ENCODE data around the gene ZNF597.
"Not testable (repeated sequence)": the region's sequence is repeated elsewhere in the genome, so short reads cannot be mapped to it uniquely, and the experiment has no call there.

The ZNF597 gene

DNA sequence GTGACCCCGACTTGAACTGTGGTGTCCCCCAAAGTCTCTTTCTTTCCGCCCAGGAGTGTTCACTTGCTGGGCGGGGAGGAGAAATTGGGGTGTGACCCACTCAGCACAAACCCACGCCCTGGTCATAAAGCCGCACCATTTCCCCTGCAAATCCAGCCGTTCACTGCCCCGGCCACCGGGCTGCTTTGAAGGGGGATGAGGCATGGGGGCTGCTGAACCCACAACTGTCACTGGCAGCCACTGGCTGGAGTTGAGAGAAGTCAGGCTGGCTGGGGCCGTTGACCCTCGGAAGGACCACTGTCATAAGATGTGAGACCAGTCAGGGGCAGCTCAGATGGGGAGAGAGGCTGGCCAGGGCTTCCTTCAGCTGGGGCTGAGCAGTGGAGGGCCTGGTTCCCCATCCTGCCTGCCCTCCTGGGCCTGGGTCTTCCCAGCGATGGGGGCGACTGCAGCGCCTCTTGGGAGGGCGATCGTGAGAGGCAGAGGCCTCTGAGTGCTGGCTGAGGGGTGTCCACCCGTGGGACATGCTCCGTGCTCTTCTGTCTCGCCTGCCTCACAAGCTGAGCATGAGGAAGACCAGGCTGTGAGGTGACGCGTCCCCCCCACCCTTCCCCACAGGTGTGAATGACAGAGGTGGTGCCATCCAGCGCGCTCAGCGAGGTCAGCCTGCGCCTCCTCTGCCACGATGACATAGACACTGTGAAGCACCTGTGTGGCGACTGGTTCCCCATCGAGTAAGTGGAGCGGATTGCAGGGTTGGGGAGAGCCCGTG lies 32.5 kb upstream of the ZNF597 start:
- no peak for DNase-seq (ENCODE audit: low spot score)

DNA sequence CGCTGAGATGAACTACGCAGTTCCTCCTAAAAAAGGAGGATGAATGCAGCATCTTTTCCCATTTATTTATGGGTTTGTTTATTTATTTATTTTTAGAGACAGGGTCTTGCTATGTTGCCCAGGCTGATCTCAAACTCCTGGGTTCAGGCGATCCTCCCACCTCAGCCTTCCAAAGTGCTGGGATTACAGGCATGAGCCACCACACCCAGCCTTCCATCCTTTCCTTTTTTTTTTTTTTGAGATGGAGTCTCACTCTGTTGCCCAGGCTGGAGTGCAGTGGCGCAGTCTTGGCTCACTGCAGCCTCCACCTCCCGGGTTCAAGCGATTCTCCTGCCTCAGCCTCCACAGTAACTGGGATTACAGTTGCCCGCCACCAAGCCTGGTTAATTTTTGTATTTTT lies 31.6 kb upstream of the ZNF597 start:
- not testable (repeated sequence) for DNase-seq (ENCODE audit: low spot score)

DNA sequence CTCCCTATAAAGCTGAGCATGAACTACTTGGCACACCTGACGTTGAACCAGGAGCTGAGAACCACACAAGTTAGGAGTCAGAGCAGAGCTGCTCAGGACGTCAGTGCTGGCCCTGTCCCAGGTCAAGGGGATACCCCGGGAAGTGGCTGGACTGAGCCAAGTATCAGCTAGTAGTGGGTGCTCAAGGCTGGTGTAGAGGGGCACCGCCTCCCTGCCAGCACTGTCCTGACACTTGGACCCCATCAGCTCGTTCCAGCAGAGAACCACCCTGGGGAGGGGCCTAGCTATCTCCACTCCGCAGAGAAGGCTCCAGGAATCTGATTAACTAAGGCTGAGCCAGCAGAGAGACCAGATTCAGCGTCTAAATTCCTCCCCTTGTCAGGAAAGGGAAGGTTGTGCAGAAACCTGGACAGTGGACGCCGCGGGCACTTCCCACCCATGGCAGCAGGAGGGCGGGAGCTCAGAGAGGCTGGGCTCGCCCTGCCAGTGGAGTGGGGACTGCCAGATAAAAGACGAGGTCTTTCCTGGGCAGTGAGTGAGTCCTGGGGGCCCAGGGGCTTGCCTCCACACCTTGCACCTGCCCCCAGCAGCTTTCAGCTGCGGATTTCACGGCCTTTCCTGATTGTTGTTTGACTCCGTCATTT lies 31.0 kb upstream of the ZNF597 start:
- DNase-seq (ENCODE audit: low spot score): no peak

DNA sequence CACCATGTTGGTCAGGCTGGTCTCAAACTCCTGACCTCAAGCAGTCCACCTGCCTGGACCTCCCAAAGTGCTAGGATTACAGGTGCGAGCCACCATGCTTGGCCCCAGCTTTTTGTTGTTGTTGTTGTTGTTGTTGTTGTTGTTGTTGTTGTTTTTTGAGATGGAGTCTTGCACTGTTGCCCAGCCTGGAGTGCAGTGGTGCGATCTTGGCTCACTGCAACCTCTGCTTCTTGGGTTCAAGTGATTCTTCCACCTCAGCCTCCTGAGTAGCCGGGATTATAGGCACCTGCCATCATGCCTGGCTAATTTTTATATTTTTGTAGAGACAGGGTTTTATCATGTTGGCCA lies 30.3 kb upstream of the ZNF597 start:
- DNase-seq (ENCODE audit: low spot score): not testable (repeated sequence)

DNA sequence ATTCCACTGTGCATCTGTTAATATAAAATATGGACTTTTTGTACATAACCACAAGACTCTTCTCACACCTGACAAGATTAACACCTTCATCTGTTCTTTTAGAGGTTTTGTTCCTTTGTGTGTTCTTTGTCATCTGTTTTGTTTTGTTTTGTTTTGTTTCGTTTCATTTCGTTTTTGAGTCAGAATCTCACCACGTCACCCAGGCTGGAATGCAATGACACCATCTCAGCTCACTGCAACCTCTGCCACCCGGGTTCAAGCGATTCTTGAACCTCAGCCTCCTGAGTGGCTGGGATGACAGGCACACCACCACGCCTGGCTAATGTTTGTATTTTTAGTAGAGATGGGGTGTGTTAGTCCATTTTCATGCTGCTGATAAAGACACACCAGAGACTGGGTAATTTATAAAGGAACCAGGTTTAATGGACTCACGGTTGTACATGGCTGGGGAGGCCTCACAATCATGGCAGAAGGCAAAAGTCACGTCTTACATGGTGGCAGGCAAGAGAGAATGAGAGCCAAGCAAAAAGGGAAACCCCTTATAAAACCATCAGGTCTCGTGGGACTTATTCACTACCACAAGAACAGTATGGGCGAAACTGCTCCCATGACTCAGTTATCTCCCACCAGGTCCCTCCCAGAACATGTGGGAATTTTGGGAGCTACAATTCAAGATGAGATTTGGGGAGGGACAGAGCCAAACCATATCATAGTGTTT lies 29.7 kb upstream of the ZNF597 start:
- no peak for DNase-seq (ENCODE audit: low spot score)

DNA sequence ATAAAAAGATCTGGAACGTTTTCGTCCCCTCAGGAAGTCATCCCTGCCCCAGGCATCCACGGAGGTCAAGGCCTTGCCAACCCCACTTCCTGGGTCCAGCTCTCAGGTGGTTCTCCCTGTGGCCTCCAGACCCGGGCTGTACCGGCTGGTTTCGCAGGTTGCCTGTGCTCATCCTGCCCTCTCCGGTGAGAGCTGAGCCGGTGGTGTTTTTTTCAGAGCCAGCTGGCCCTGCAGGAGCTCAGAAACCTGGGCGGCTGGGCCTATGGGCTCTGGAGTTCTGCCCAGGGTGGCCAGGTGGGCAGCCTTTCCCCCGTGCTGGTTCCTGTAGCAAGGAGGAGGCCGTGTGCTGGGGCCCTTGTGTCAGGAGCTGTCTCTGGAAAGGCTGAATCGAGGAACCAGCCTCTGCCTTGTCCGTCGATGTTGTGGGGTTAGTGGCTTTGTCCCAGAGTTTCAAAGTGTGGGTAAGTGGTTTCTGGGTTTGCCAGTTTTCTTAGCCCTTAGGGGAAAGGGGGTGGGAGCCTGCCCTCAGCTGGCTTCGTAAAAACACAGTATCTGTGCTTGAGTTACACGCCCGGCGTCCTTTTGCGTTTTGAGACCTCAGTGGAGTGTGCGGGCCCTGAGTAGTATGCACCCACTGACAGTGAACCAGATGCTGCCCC lies 28.3 kb upstream of the ZNF597 start:
- no peak for DNase-seq (ENCODE audit: low spot score)

DNA sequence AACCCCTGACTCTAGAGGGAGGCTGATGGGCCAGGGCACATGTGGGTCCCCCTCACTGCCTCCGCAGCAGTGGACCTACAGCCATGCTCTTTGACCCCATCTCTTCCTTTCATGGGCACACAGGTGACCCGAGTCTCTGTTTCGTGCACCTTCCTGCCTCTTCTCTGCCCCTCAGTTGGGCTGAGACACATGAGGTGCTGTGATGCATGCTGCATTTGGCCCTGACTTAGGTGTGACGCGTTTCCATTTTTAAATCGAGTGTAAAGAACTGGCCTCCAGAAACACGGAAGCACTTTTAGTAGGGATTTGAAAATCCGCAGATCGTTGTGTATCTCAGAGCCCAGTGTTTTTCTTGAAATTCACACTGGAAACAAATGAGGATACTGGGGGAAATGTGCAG lies 27.4 kb upstream of the ZNF597 start:
- no peak for DNase-seq (ENCODE audit: low spot score)

DNA sequence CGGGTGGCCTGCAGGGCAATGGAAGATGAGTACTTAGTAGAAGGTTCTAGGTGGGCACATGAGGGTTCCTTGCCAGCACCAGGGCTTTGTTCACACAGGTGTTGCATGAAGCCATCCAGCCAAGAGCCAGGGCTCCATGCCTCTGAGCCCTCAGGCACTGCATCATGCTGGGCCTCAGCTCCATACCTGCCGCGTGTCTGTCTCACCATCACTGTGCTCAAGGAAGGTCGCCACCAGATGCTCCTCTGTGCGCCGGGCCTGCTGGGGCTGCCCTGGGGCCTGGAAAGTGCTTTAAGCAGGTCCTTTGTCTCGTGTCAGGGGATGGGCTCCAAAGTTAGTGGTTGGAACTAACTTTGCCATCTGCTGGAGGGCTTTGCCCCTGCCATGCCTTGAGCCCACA lies 26.4 kb upstream of the ZNF597 start:
- no peak for DNase-seq (ENCODE audit: low spot score)

DNA sequence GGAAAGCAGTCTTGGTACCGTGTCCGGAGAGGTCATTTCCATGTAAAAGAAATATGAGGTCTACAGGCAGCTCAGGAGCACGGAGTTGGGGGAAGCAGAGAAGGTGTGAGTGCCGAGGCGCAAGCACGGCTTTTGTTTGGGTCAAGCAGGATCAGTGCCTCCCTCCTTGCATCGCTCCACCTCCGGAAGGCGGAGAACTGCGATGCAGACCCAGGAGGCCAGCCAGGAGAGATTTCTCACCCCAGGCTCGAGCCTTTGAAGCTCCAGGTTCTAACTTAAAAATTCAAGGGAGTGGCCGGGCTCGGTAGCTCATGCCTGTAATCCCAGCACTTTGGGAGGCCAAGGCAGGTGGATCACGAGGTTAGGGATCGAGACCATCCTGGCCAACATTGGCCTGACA lies 25.2 kb upstream of the ZNF597 start:
- no peak for DNase-seq (ENCODE audit: low spot score)

DNA sequence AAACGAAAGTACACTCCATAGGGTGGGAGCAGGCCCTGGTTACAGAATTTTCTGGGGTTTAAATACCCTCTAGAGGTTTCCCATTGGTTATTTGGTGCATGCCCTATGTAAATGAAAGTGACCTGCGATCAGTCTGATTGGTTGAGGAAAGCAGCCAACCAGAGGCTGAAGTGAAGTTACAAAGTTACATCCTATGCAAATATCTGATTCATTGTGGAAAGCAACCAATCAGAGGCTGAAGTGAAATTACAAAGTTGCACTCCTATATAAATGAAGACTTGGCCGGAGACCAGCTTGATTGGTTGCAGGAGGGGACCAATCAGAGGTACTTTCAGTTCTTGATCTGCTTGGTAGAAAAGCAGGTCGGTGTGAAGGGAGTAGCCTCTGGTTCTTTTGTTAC lies 24.6 kb upstream of the ZNF597 start:
- DNase-seq (ENCODE audit: low spot score): no peak

DNA sequence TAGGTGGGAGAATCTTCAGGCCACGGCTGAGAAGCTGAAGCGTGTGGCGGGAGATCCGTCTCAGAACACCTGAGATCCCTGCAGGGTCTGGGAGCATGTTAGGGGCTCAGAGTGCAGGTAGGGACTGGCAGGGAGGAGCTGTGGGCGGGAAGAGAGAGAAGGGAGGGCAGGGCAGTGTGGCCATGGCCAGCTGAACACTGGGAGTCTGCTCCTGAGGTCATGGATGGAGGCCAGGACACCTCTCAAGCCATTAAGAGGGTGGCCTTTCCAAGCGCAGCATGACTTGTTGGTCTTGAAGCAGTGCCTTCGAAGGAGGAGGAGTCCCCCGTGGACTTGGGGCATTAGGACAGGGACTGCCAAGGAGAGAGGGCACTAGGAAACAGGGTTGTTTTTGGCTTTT lies 23.9 kb upstream of the ZNF597 start:
- no peak for DNase-seq (ENCODE audit: low spot score)

DNA sequence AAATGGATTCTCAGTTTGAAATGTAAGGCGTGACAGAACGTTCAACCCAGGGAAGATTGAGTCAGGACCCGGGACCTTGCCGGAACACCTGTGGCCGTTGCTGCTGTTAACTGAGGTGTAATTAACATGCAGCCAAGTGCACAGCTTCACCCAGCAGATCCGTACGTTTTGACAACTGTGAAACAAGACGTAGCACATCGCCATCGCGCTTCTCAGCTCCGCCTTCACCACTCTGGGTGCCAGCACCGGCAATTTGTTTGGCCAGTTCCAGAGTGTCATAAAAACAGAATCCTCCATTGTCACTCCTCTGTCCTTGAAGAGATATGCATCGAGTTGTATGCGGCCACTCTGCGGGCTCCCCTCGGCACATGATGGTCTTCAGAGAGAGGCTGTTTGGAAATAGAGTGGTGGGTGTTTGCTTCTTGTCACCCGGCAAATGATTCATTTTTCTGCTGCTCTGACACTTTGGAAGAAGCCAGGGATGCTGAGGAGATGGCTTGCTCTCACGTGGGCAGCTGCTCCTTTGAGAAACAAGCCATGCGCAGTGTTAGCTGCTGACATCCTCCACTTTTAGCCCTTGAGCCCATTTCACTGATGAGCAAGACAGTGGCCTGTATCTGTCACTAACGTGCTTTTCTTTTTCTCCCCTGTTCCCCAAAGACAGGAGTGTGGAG lies 22.7 kb upstream of the ZNF597 start:
- no peak for DNase-seq (ENCODE audit: low spot score)

DNA sequence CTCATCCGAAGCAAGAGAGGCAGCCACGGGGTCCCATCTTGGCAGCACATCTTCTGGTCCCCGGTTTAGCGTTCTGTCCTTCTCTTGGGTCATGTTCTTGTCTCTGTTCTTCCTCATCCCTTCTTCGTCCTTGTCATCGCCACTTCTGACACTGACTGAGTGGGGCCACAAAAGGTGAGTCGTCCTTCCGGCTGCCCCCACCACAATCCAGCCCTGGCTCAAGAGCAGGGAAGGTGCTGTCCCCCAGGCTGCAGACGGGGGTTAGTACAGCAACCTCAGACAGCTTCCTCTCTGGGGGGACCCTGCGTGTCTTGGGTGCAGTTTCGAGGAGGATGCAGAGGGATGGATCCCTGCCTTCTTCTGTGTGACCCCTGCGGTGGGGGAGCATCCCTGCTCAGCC lies 22.0 kb upstream of the ZNF597 start:
- DNase-seq (ENCODE audit: low spot score): no peak

DNA sequence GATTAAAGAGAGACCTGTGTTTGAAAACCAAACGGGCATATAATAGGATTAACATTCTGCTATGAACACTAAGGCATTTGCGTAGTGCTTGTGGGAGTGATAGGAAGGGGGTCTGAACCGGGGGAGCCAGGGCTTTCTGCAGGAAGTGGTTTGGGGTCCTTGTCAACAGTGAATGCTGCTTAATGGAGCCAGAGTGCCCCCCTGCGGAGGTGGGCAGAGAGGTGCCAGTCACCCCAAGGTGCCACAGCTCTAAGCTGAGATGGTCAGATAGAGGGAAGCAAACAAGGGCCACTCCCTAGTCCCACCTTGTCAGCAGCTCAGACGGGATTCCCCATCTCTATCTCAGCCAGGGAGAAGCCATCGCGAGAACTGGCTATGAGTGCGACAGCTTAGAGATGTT lies 17.8 kb upstream of the ZNF597 start:
- no peak for DNase-seq (ENCODE audit: low spot score)

DNA sequence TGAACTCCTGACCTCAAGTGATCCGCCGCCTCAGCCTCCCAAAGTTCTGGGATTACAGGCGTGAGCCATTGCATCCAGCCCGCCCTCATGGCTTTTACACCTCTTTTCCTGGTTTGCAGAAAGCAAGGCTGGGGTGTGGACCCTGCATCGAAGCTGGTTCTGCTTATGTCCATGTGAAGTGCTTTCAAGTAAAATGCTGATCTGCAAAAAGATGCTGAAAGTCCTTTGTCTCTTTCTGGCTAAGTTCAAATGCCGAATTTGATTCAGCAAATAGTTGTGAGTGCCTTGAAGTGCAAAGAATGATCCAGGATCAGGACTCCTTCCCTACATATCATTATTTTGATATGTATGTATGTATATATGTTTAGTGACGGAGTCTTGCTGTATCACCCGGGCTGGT lies 17.3 kb upstream of the ZNF597 start:
- no peak for DNase-seq (ENCODE audit: low spot score)

DNA sequence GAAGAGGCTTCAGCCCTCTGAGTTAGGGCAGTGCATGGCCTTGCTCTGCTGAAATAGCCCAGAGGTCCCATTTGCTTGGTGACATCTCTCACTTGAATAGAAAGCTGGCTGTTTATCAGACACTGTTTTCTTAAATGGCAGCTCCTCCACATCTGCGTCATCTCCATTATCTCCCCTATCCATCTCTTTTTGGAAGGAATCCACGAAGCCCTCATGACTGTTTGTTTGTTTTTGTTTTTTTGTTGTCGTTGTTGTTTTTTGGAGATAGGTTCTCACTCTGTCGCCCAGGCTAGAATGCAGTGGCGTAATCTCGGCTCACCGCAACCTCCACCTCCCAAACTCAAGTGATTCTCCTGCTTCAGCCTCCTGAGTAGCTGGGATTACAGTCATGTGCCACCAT lies 16.8 kb upstream of the ZNF597 start:
- DNase-seq (ENCODE audit: low spot score): no peak

DNA sequence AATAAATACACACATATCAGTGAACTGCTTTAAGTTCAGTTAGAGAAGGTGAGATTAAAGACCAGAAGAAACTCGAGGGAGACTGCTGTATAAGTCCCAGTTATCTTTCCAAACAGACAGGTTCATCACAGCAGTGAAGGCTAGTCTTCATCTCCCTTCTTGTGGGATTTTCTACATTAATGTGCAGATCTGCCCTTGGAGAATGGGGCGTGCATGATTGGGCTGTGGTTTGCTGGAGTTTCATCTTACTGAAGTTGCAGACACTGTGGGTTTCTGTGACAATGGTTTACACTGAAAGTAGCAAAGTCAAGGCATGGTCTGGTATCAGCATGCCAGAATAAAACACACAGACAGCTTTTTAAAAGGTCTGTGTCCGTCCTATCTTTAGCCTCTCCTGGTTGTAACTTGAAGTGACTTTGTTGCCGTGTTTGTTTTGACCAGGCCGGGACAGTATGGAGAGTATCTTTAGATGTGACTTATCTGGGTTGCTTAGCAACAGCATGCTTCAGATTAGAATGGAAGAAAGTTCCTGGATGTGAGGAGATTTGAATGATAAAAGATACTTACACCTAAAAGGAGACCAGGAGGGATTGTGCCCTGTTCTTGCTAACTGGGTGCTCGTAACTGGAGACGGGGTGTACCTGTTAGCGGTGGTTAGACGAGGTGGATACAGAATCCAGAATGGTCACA lies 16.2 kb upstream of the ZNF597 start:
- DNase-seq (ENCODE audit: low spot score): no peak

DNA sequence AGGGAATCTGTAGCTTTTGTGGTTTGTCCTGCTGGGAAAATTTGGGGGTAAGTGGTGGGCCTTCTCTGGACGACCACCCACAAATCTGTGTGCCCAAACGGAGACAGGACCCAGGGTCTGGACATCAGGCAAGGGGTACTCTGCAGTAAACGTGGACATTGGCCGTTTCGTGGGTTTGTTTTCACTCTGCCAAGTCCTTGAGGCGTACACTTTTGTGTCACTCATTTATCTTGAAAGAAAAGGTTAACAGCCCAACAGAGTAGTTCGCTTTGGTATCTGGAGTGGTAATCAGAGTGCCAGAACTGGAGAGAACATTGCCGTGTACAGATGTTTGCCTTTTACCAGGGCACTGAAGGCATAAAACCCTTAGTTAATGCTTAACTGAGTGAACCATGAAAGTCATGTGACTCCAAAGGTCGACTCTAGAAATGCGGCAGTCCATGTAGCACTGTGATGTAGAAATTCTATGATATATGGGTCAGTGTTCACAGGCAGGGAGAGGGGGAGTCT lies 15.6 kb upstream of the ZNF597 start:
- no peak for DNase-seq (ENCODE audit: low spot score)

DNA sequence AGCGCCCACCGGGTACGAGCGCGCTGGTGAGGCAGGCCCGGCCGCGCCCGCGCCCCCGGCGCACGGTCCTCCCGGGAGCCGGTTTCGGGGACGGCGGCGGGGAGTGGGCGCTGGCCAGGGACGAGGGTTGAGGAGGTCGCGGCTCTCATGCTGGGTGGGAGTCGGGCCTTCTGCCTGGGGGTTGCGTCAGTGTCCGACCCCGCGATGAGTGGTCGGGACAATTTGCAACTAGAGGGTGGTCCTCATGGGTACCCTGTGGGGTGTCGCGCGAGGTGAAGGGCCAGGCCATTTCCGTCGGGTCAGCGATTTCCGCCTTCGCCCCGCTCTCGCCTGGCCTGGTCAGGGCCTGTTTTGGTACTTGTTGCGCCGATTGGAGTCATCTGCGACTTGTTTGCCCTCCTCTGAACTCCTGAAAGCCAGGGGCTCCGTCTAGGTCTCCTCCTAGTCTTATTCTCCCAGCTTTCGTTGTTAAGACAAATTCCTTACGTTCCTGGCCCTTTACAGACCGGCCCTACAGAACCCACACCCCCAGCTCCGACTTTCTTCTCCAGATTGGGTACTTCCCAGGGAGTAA lies 15.1 kb upstream of the ZNF597 start:
- DNase-seq (ENCODE audit: low spot score): peak; percentile 18

DNA sequence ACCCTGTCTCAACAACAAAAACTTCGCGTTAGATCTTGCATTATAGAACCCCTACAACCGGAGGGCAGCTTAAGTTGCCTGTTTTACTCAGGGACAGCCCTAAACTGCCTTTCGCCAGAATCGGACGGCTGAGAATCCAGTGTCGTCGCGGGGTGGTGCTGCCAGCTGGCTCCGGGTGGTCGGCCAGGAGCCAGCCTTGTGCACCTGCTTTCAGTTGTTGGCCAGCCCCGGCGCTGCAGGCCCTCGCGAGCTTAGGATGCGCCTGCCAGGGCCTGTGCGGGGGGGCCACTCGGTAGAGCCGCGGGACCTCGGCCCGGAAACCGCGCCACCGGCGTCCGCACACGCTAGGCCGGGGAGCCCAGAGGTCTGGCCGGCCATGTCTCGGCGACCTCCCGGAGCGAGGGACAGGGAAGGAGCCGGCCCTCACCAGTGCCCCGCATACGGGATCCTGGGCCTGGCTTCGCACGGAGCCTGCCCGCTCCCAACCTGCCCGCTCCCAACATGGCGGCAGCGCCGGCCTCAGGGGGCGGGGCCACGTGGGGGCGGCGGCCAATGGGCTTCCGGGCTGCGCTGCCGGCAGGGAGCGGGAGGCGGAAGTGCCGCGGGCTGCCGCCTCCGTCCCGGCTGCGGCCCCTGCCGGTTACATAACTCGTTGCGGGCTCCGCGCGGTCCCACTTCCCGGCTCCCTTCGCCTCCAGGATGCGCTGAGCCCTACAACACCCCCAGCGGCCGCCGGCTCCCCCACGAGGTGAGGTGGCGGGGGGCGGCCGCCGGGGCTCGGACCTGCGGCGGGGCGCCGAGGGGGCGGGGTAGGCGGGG lies 14.3 kb upstream of the ZNF597 start:
- DNase-seq (ENCODE audit: low spot score): peak; percentile 83

All from kidney capillary endothelial cell (primary cell).